K562 (cell line): ENCODE data around the gene TRIM38. TPM values are rescaled to one million over a fixed set of nuclear protein-coding genes. Genes with fewer than 3 reads are reported as not detected.

Experiments
- CBX5 ChIP-seq: IDR thresholded peaks from 2 replicates; pipeline ENCODE4 v1.6.1; 2014; ENCODE audit warnings: low read depth, borderline replicate concordance
- CREB5 ChIP-seq: fragments of 250-450 bp; sonication (Bioruptor Pico); IDR thresholded peaks from 2 replicates; pipeline ENCODE4 v1.5.0; 2020; ENCODE audit warnings: mild to moderate bottlenecking
- IRF2 ChIP-seq: sonication (generic); formaldehyde crosslinking; IDR thresholded peaks from 2 replicates; pipeline ENCODE4 v1.8.1; 2022; ENCODE audit warnings: mild to moderate bottlenecking, missing genetic modification reagents
- POU5F1 ChIP-seq: fragments of 150-350 bp; IDR thresholded peaks from 2 replicates; pipeline ENCODE4 v1.6.1; 2014; ENCODE audit warnings: borderline replicate concordance, low read length, low read depth, mild to moderate bottlenecking; ENCODE audit not compliant: partially characterized antibody
- SUPT5H ChIP-seq: fragments of 450-650 bp; IDR thresholded peaks from 2 replicates; pipeline ENCODE4 v1.6.1; 2016
- ZBTB2 ChIP-seq: fragments of 450-650 bp; IDR thresholded peaks from 2 replicates; pipeline ENCODE4 v1.6.1; 2016; ENCODE audit warnings: antibody characterized with exemption
- ZNF318 ChIP-seq, 2 experiments: fragments of 450-650 bp; IDR thresholded peaks; 2 replicates each; pipeline ENCODE4 v1.6.1; 2016; ENCODE audit warnings: mild to moderate bottlenecking in 2 of 2, borderline replicate concordance in 1 of 2, low read depth in 1 of 2, moderate library complexity in 1 of 2
- ZNF609 ChIP-seq: sonication (generic); formaldehyde crosslinking; IDR thresholded peaks from 2 replicates; pipeline ENCODE4 v1.8.1; 2023; ENCODE audit warnings: missing genetic modification reagents, mild to moderate bottlenecking, borderline replicate concordance
- polyA plus RNA-seq, 8 experiments: library from polyadenylated mRNA; depleted of rRNA in 4 of 8; stranded (reverse) in 5 of 8; unstranded in 3 of 8; fragments of >200 nt; fragmentation: Nextera tagmentation in 2 of 8; fragmentation: Illumina TruSeq in 1 of 8; extraction: Ambion mirVana in 2 of 8; extraction: Trizol in 1 of 8; gene quantifications; 2 replicates each; pipeline versions ENCODE4 v1.2.1 to v1.2.3, GENCODE V29; 2011 to 2014; ENCODE audit warnings: inconsistent platforms in 1 of 8, missing spikeins in 1 of 8
- total RNA-seq, 7 experiments: library from RNA; depleted of rRNA in 6 of 7; stranded (reverse); fragments of >200 nt in 6 of 7; fragmentation: Illumina TruSeq in 2 of 7; extraction: Trizol in 2 of 7; gene quantifications; 2 replicates each; pipeline versions ENCODE4 v1.2.1 to v1.2.3, GENCODE V29; 2011 to 2021; ENCODE audit warnings: low replicate concordance in 1 of 7

Gene TRIM38
- total and polyA plus RNA-seq, 9 of the 15 experiments (the other 6 are each of a cell fraction or from before 2014, with no cell fraction given): 1.7 to 6.7 (median 6.3) TPM

- no peak for TF ChIP-seq ZNF318 (IDR thresholded peaks at IDR 0.05; ENCODE audit: borderline replicate concordance in 1 of 2, low read depth in 1 of 2)
- TF ChIP-seq SUPT5H: peak; percentile 97
- TF ChIP-seq IRF2 (CRISPR knock-in tag): no peak
- TF ChIP-seq ZNF609 (CRISPR knock-in tag): no peak
- peak; percentile 71 for TF ChIP-seq ZBTB2
- TF ChIP-seq POU5F1: peak; percentile 13
- TF ChIP-seq CBX5: 0 out of 2 replicates have a peak, but pooled peaks have one; percentile 14
- no peak for TF ChIP-seq CREB5 (CRISPR knock-in tag)
Measured at GRCh38 chr6:26021350-26022131, 58.9 kb downstream of the TRIM38 start (continued).
